Measurements from ENCODE around the gene DAP. TPM values are rescaled to one million over a fixed set of nuclear protein-coding genes. Genes with fewer than 3 reads are reported as not detected.
"Not testable (repeated sequence)": the region's sequence is repeated elsewhere in the genome, so short reads cannot be mapped to it uniquely, and the experiment has no call there.

The DAP gene
- total RNA-seq, 3 donors from 2014 or later: 60.8 to 63.8 (median 61.9) TPM

DNA sequence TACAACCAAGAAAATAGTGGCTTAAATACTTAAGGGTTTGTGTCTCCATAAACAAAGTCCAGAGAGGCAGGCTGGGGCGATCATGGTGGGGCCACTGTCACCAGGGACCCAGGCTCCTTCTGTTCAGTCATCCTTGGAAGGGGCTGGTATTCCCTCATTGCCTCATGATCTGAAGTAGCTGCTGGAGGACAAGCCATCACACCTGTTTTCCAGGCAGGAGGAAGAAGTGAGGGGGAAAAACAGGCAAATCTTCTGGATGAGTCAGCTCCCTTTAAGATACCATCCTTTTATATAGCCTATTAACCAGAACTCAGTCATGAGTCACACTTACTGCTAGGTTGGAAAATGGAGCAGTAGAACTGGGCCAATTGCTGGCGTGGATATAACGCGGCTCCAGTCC lies 92.3 kb downstream of the DAP start:
- H3K4me1 ChIP-seq: peaks cover 0 to 2% of the 10 kb centered on the region in 2 donors
- intact Hi-C loops (cut with DNase I; ENCODE audit: low total_unique reads): no loop called here
- no peak overlapping the region for H3K27ac ChIP-seq
- H3K9me3 ChIP-seq: no peaks in the 10 kb centered on the region
- no peak for DNase-seq (ENCODE audit: low spot score in 2 of 2)
- H3K4me3 ChIP-seq: no peak overlapping the region
- no peaks in the 10 kb centered on the region for H3K27me3 ChIP-seq
- H3K36me3 ChIP-seq: no peaks in the 10 kb centered on the region
- TF ChIP-seq POLR2AphosphoS5 (IDR thresholded peaks at IDR 0.05) (no peak), POLR2A (IDR thresholded peaks at IDR 0.05) (no peak)
- TF ChIP-seq, protein P1, sequence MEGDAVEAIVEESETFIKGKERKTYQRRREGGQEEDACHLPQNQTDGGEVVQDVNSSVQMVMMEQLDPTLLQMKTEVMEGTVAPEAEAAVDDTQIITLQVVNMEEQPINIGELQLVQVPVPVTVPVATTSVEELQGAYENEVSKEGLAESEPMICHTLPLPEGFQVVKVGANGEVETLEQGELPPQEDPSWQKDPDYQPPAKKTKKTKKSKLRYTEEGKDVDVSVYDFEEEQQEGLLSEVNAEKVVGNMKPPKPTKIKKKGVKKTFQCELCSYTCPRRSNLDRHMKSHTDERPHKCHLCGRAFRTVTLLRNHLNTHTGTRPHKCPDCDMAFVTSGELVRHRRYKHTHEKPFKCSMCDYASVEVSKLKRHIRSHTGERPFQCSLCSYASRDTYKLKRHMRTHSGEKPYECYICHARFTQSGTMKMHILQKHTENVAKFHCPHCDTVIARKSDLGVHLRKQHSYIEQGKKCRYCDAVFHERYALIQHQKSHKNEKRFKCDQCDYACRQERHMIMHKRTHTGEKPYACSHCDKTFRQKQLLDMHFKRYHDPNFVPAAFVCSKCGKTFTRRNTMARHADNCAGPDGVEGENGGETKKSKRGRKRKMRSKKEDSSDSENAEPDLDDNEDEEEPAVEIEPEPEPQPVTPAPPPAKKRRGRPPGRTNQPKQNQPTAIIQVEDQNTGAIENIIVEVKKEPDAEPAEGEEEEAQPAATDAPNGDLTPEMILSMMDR (IDR thresholded peaks at IDR 0.05): no peak

DNA sequence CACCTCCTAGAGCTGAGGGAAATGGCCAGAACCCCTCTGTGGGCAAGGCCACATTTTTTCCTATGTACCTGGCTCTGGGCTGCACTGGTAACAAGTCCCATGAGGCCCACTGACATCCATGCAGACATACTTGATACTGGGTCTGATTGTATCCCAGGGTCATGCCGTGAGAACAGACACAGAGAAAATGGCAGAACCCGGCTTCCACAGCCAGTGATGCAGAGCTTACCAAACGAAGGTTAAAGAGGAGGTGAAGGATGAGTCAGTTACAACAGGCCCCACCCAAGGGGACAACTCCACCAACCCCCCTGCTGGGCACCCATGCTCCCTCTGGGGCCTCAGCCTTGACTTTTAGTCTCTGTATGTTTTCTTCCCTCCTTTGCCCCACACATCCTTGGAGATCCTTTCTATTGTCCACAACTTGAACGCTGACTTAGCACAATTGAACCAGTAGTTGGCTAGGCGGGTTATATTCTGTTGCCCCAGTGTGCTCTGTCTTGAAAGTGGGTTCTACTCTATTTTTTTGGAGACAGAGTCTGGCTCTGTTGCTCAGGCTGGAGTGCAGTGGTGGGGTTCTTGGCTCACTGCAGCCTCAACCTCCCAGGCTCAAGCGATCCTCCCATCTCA lies 93.5 kb downstream of the DAP start:
- no peak overlapping the region for H3K27ac ChIP-seq
- no peaks in the 10 kb centered on the region for H3K9me3 ChIP-seq
- no peaks in the 10 kb centered on the region for H3K27me3 ChIP-seq
- no peak overlapping the region for H3K4me3 ChIP-seq
- intact Hi-C loops (cut with DNase I; ENCODE audit: low total_unique reads): no loop called here
- peaks cover 0 to 6% of the 10 kb centered on the region in 2 donors for H3K4me1 ChIP-seq
- H3K36me3 ChIP-seq: no peaks in the 10 kb centered on the region
- TF ChIP-seq, protein P1 (IDR thresholded peaks at IDR 0.05): no peak
- no peak for TF ChIP-seq POLR2A (IDR thresholded peaks at IDR 0.05)
- TF ChIP-seq POLR2AphosphoS5 (IDR thresholded peaks at IDR 0.05): no peak
- no peak for DNase-seq (ENCODE audit: low spot score in 2 of 2)

DNA sequence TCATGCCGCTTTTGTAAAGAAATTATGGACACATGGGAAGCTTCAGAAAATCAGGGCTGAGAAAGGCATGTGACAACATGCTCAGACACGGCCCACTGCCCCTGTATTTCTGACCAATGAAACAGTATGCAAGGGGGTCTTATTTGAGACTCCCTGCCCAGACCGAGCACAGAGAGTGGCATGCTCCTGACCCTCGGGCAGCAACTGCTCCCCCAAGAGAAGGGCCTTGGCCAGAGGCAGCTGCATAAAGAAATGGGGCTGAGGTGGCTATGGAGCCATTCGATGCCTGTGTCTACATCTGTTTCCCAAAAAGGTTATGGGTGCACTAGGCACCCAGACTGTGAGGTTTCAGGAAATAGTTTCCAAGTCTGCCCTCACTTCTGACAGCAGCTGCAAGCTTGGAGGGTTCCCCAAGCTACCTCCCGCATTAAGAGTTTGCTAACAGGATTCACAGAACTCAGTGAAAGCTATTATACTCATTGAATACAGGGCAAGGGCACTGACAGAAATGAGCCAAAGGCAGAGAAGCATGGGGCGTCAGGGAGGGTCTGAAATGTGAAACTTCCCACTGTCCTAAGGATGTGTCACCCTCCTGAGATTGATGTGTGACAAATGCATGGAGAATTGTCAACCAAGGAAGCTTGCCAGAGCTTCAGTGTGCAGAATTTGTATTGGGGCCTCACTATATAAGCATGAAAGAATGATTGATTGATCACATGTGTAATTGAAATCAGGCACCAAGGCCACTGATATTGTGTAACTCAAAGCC lies 94.3 kb downstream of the DAP start:
- TF ChIP-seq, protein P1 (IDR thresholded peaks at IDR 0.05): no peak
- TF ChIP-seq POLR2A (IDR thresholded peaks at IDR 0.05) (no peak), POLR2AphosphoS5 (IDR thresholded peaks at IDR 0.05) (no peak)
- no peak overlapping the region for H3K27ac ChIP-seq
- H3K9me3 ChIP-seq: no peaks in the 10 kb centered on the region
- intact Hi-C loops (cut with DNase I; ENCODE audit: low total_unique reads): no loop called here
- no peaks in the 10 kb centered on the region for H3K27me3 ChIP-seq
- H3K4me3 ChIP-seq: no peak overlapping the region
- H3K4me1 ChIP-seq: peaks cover 0 to 6% of the 10 kb centered on the region in 2 donors
- no peaks in the 10 kb centered on the region for H3K36me3 ChIP-seq
- no peak for DNase-seq (ENCODE audit: low spot score in 2 of 2)

- Histone ChIP-seq H3K36me3 (no peaks in the 10 kb centered on the region), H3K9me3 (no peaks in the 10 kb centered on the region), H3K27me3 (no peaks in the 10 kb centered on the region), H3K27ac (no peak overlapping the region), H3K4me3 (no peak overlapping the region), H3K4me1 (peaks cover 0 to 6% of the 10 kb centered on the region in 2 donors)
- no peak for TF ChIP-seq POLR2A (IDR thresholded peaks at IDR 0.05)
- no peak for TF ChIP-seq POLR2AphosphoS5 (IDR thresholded peaks at IDR 0.05)
- TF ChIP-seq, protein P1 (IDR thresholded peaks at IDR 0.05): no peak
- intact Hi-C loops (cut with DNase I; ENCODE audit: low total_unique reads): no loop called here
- DNase-seq (ENCODE audit: low spot score in 2 of 2): no peak
Observed at GRCh38 chr5:10665799-10666198, 95.2 kb downstream of the DAP start.

- intact Hi-C loops (cut with DNase I; ENCODE audit: low total_unique reads); H3K4me3 ChIP-seq; H3K36me3 ChIP-seq; H3K27ac ChIP-seq; H3K27me3 ChIP-seq; DNase-seq (ENCODE audit: low spot score in 2 of 2); H3K9me3 ChIP-seq; H3K4me1 ChIP-seq: not testable (repeated sequence)
Observed at GRCh38 chr5:10664180-10664769, 96.8 kb downstream of the DAP start.
